Cardiac fibroblast (primary cell): ENCODE results near the gene USP12.

Experiments used
- DNase-seq, 2 donors: peaks; one replicate each; pipeline versions ENCODE4 v3.0.0 to v3.0.0-alpha.2; 2010; ENCODE audit warnings: low read depth in 2 of 2
- H3K4me3 ChIP-seq, 2 donors: replicated peaks in 1 of 2; 1 replicate in 1 of 2; 2 replicates in 1 of 2; pipeline ENCODE4 v1.5.1; 2011; ENCODE audit warnings: low read depth in 2 of 2, low read length in 2 of 2, mild to moderate bottlenecking in 2 of 2, moderate library complexity in 1 of 2
- CTCF ChIP-seq: IDR thresholded peaks from one replicate; pipeline ENCODE4 v1.5.1; 2011; ENCODE audit warnings: low read depth, mild to moderate bottlenecking, low read length, inconsistent platforms

Gene USP12

GRCh38 chr13:27101289-27101688 lies 70.3 kb downstream of the USP12 start:
- DNase-seq, result no peak
- H3K4me3 ChIP-seq, result no peak overlapping the region
- no peak for TF ChIP-seq CTCF

- no peak for TF ChIP-seq CTCF
- H3K4me3 ChIP-seq, result no peak overlapping the region
- no peak for DNase-seq
These were observed 73.9 kb downstream of the USP12 start for GRCh38 chr13:27097691-27098090.

- H3K4me3 ChIP-seq, result no peak overlapping the region
- no peak for DNase-seq
- TF ChIP-seq CTCF, result no peak
These were observed 80.2 kb downstream of the USP12 start for GRCh38 chr13:27091451-27091850.

- no peak overlapping the region for H3K4me3 ChIP-seq
- TF ChIP-seq CTCF, result no peak
- no peak for DNase-seq
These were observed 83.0 kb downstream of the USP12 start for GRCh38 chr13:27088619-27089018.

- no peak for TF ChIP-seq CTCF
- DNase-seq, result no peak
- H3K4me3 ChIP-seq, result no peak overlapping the region
These were observed 84.9 kb downstream of the USP12 start for GRCh38 chr13:27086599-27087265.

- DNase-seq, result no peak
- H3K4me3 ChIP-seq, result no peak overlapping the region
- TF ChIP-seq CTCF, result no peak
These were observed 88.4 kb downstream of the USP12 start for GRCh38 chr13:27083183-27083582.
